Karpas-422 (cell line): ENCODE data around the gene PTPRG. TPM values are rescaled to one million over a fixed set of nuclear protein-coding genes. Genes with fewer than 3 reads are reported as not detected.

Source experiments
- DNase-seq: peaks from one replicate; pipeline ENCODE4 v3.0.0-alpha.2; 2015
- H2AFZ ChIP-seq: fragments of 200-600 bp; sonication (generic); 2 replicates; pipeline ENCODE4 v1.6.1; 2014; ENCODE audit warnings: antibody characterized with exemption, low read length, mixed read lengths
- H3K27ac ChIP-seq: fragments of 200-600 bp; sonication (generic); 2 replicates; pipeline ENCODE4 v1.5.1; 2014; ENCODE audit warnings: mild to moderate bottlenecking, low read length, moderate library complexity
- H3K27me3 ChIP-seq: fragments of 200-600 bp; sonication (generic); 2 replicates; pipeline ENCODE4 v1.6.1; 2014; ENCODE audit warnings: low read length, mixed read lengths
- H3K36me3 ChIP-seq: fragments of 200-600 bp; sonication (generic); 2 replicates; pipeline ENCODE4 v1.6.1; 2014; ENCODE audit warnings: low read length, mixed read lengths; ENCODE audit not compliant: insufficient read depth
- H3K4me1 ChIP-seq: fragments of 200-600 bp; sonication (generic); 2 replicates; pipeline ENCODE4 v1.6.1; 2014; ENCODE audit warnings: mild to moderate bottlenecking, low read length, mixed read lengths
- H3K4me2 ChIP-seq: fragments of 200-600 bp; sonication (generic); 2 replicates; pipeline ENCODE4 v1.6.1; 2014; ENCODE audit warnings: low read length, low read depth, mild to moderate bottlenecking; ENCODE audit not compliant: poor library complexity, severe bottlenecking
- H3K4me3 ChIP-seq: fragments of 200-600 bp; sonication (generic); 2 replicates; pipeline ENCODE4 v1.5.1; 2014; ENCODE audit warnings: mild to moderate bottlenecking, antibody characterized with exemption, low read length, mixed read lengths
- H3K79me2 ChIP-seq: fragments of 200-600 bp; sonication (generic); 2 replicates; pipeline ENCODE4 v1.6.1; 2014; ENCODE audit warnings: mild to moderate bottlenecking, low read length, mixed read lengths
- H3K9ac ChIP-seq: fragments of 200-600 bp; sonication (generic); 2 replicates; pipeline ENCODE4 v1.6.0; 2014; ENCODE audit warnings: low read length
- H3K9me2 ChIP-seq: fragments of 200-600 bp; sonication (generic), shearing (Covaris generic); replicated peaks from 2 replicates; pipeline ENCODE4 v1.6.0; 2014; ENCODE audit warnings: mild to moderate bottlenecking, low read length, moderate library complexity; ENCODE audit not compliant: insufficient read depth
- H3K9me3 ChIP-seq: fragments of 300-700, 200-600 bp; sonication (generic); 2 replicates; pipeline ENCODE4 v1.6.1; 2014; ENCODE audit warnings: low read length, mixed read lengths
- H4K20me1 ChIP-seq: fragments of 200-600 bp; sonication (generic); 2 replicates; pipeline ENCODE4 v1.6.1; 2014; ENCODE audit warnings: mild to moderate bottlenecking, antibody characterized with exemption, low read length, low read depth; ENCODE audit not compliant: insufficient read depth
- total RNA-seq: library from RNA; depleted of rRNA; stranded (reverse); fragments of >200 nt; shearing (Covaris generic); gene quantifications from 2 replicates; pipeline ENCODE4 v1.2.3, GENCODE V29; 2014; ENCODE audit warnings: low replicate concordance

Gene PTPRG
- total RNA-seq, 1 experiment from 2014 or later = not detected

DNA sequence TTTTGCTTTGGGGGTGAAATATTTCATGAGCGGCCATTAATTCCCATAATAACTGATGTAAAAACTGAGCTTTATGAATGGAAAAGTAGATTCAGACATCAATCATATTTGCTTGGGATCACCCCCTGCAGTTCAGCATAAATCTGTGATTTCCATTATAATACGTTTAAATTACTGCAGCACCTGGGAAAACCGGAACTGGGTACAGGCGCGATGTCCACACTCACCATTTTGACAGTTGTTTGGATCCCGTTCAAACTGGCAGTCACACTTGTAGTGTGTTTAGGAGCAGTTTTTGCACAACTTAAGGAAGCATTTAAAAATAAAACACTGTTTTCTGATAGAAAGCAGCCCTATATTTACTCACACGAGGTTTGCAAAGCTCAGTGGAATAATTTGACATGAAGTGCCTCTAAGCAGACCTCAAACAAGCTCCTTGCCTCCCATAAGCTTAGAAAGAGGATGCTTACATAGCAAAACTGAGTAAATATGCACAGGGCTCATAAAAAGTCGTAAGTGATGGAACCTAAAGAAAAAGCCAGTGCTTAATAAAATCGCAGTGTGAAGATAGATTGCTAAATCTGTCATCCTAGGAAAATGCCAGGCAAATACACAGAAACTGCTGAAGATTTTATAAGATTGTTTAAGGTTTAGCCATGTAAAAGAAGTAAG, 377.6 kb downstream of the PTPRG start:
- no peaks in the 10 kb centered on the region for H3K4me1 ChIP-seq
- no peak overlapping the region for H3K27ac ChIP-seq
- no peaks in the 10 kb centered on the region for H3K79me2 ChIP-seq
- no peaks in the 10 kb centered on the region for H3K36me3 ChIP-seq
- no peak overlapping the region for H3K9ac ChIP-seq
- no peaks in the 10 kb centered on the region; the same call in 1 of the 2 replicates for H3K9me3 ChIP-seq
- H3K4me2 ChIP-seq = no peak overlapping the region
- H3K4me3 ChIP-seq = no peak overlapping the region
- H4K20me1 ChIP-seq = no peaks in the 10 kb centered on the region
- H3K9me2 ChIP-seq = no peaks in the 10 kb centered on the region
- DNase-seq = no peak
- H3K27me3 ChIP-seq = no peaks in the 10 kb centered on the region
- H2AFZ ChIP-seq = no peak overlapping the region

DNA sequence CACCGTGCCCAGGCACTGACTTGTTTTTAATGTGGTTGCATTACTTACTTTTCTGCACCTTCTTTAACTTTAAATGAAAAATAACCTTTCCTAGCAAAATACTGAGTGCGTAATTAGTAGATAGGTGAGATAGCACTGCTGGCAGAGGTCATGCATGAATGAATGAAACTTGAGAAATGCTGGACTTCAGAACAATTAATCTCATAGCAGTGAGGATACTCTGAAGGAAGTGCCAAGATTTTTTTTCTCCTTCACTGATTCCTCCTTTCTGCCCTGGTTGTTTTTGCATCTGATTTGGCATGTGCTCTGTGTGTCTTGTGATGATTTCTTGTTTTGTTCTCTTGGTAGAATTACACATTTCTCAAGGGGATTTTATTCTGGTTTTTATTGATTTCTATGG, 378.9 kb downstream of the PTPRG start:
- no peaks in the 10 kb centered on the region for H3K79me2 ChIP-seq
- no peaks in the 10 kb centered on the region for H3K4me1 ChIP-seq
- H3K9me2 ChIP-seq = no peaks in the 10 kb centered on the region
- no peak overlapping the region for H3K4me3 ChIP-seq
- no peak overlapping the region for H3K27ac ChIP-seq
- no peaks in the 10 kb centered on the region for H3K36me3 ChIP-seq
- DNase-seq = no peak
- no peak overlapping the region for H2AFZ ChIP-seq
- no peaks in the 10 kb centered on the region for H3K9me3 ChIP-seq
- no peak overlapping the region for H3K4me2 ChIP-seq
- H4K20me1 ChIP-seq = no peaks in the 10 kb centered on the region
- no peaks in the 10 kb centered on the region for H3K27me3 ChIP-seq
- H3K9ac ChIP-seq = no peak overlapping the region

DNA sequence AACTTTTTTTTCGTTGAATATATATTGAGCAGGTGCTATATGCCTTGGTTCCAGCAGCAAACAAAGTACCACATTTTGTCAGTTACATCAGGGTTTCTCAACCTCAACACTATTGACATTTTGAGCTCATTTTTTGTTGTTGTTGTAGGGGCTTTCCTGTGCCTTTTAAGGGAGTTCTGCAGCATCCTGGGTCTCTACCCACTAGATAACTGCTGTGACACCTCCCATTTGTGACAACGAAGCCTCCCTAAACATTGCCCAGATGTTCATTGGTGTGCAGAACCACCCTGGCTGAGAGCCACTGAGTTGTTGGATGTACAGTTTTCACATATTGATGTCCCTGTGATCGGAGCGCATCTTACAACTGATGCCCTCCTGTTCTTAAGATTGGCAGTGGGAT, 382.6 kb downstream of the PTPRG start:
- Histone ChIP-seq H3K36me3 (no peaks in the 10 kb centered on the region), H3K4me3 (no peak overlapping the region), H3K9ac (no peak overlapping the region), H3K27me3 (no peaks in the 10 kb centered on the region), H3K4me1 (no peaks in the 10 kb centered on the region), H3K27ac (no peak overlapping the region), H3K9me3 (no peaks in the 10 kb centered on the region), H3K79me2 (no peaks in the 10 kb centered on the region), H2AFZ (no peak overlapping the region), H4K20me1 (no peaks in the 10 kb centered on the region), H3K9me2 (no peaks in the 10 kb centered on the region), H3K4me2 (no peak overlapping the region)
- DNase-seq = no peak

DNA sequence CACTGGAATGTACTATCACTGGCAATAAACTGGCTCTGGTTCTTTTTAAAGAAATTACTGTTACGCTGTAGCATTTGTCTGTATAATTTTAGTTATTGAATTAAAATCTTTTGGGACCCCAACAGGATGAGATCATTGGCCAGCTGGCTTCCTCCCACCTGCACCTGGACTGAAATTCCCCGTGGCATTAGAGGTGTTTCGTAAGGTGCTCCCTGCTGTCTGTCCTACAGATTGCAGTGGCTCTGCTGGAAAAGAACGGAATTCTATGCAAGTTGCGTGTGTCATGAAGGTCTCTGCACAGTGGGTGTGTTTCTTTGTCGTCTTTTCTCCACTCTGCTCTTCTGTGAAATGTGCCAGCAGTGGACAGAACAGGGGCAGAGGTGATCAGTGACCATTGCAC, 383.4 kb downstream of the PTPRG start:
- Histone ChIP-seq H4K20me1 (no peaks in the 10 kb centered on the region), H3K79me2 (no peaks in the 10 kb centered on the region), H3K9me2 (no peaks in the 10 kb centered on the region), H3K4me3 (no peak overlapping the region), H3K9ac (no peak overlapping the region), H3K9me3 (no peaks in the 10 kb centered on the region), H3K27me3 (no peaks in the 10 kb centered on the region), H3K4me2 (no peak overlapping the region), H3K36me3 (no peaks in the 10 kb centered on the region), H3K4me1 (no peaks in the 10 kb centered on the region), H3K27ac (no peak overlapping the region), H2AFZ (no peak overlapping the region)
- no peak for DNase-seq

DNA sequence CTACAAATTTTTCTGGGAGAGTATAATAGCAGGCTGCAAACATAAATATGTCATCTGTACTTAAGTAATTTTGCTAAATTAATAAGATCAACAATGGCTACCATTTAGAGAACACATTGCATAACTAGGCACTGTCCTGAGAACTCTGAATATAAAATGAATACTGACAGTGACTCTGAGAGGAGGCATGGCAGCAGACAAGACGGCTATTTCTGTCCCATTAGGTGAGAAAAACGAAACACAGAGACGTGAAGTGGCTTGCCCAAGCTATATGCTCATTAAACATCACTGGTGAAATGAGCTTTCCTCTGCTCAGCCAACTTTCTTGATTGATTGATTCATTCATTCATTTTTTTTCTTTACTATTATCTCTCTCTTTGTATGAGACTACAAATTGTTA, 384.3 kb downstream of the PTPRG start:
- DNase-seq = no peak
- Histone ChIP-seq H3K79me2 (no peaks in the 10 kb centered on the region), H3K9me2 (no peaks in the 10 kb centered on the region), H3K9ac (no peak overlapping the region), H3K9me3 (no peaks in the 10 kb centered on the region), H3K4me3 (no peak overlapping the region), H3K27me3 (no peaks in the 10 kb centered on the region), H4K20me1 (no peaks in the 10 kb centered on the region), H3K4me2 (no peak overlapping the region), H2AFZ (no peak overlapping the region), H3K36me3 (no peaks in the 10 kb centered on the region), H3K4me1 (no peaks in the 10 kb centered on the region), H3K27ac (no peak overlapping the region)

DNA sequence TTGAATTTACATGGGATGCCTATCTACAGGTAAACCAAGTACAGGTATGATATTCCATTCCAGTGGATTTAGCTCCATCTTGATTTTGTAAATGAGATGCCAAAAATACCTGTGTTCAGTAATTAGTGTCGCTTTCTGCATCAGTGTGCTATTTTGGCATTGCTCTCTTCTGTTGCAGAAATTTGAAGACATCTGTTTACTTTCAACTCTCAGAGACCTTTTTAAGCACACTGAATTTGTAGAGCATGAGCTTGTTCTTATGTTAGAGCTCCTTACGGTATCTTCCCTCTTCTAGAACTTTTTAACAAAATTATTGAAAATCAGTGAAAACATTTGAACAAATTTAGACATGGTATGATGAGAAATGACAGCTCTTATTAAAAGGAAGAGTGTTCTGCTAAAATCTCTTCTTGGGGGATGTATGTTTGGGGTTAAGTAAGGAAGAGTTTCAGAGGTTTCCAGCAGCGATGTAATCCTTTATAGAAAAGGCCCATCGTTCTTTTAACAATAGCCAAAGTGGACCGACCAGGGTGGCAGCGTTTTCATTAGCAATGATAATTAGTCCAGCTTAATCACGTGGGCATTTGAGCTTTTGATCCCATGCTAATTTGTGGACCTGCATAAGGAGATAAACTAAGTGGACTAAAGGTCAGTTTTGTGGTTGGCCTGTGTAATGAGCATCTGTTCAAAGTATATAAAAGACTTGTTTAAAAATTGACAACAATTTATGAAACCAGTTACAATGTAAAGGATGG, 385.4 kb downstream of the PTPRG start:
- Histone ChIP-seq H3K27me3 (no peaks in the 10 kb centered on the region), H3K4me1 (no peaks in the 10 kb centered on the region), H3K27ac (no peak overlapping the region), H3K9me2 (no peaks in the 10 kb centered on the region), H3K9me3 (no peaks in the 10 kb centered on the region), H3K36me3 (no peaks in the 10 kb centered on the region), H2AFZ (no peak overlapping the region), H3K4me2 (no peak overlapping the region), H4K20me1 (no peaks in the 10 kb centered on the region), H3K4me3 (no peak overlapping the region), H3K9ac (no peak overlapping the region), H3K79me2 (no peaks in the 10 kb centered on the region)
- DNase-seq = no peak

DNA sequence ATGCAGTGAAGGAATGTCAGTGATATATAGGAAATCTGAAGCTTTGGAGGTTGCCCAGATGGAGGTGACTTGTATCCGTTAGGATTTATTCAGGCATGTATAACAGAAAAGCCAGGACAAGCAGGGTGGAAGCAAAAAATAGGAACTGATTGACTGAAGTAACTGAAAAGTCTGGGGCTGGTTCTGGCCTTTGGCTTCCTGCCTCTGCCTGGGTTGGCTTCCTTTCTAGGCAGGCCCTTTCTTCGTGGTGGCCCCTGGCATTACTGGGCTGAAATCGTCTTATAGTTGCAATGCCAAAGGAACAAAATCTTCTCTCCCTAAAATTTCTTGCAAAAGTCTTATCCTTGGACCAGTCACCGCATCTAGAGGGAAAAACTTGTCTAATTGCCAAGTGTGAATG, 386.1 kb downstream of the PTPRG start:
- H3K4me3 ChIP-seq = no peak overlapping the region
- H3K9ac ChIP-seq = no peak overlapping the region
- H3K27me3 ChIP-seq = no peaks in the 10 kb centered on the region
- no peak overlapping the region for H3K27ac ChIP-seq
- no peaks in the 10 kb centered on the region for H3K4me1 ChIP-seq
- H3K4me2 ChIP-seq = no peak overlapping the region
- no peaks in the 10 kb centered on the region for H3K36me3 ChIP-seq
- H3K9me3 ChIP-seq = no peaks in the 10 kb centered on the region
- no peaks in the 10 kb centered on the region for H4K20me1 ChIP-seq
- no peaks in the 10 kb centered on the region for H3K9me2 ChIP-seq
- no peak overlapping the region for H2AFZ ChIP-seq
- DNase-seq = no peak
- H3K79me2 ChIP-seq = no peaks in the 10 kb centered on the region

DNA sequence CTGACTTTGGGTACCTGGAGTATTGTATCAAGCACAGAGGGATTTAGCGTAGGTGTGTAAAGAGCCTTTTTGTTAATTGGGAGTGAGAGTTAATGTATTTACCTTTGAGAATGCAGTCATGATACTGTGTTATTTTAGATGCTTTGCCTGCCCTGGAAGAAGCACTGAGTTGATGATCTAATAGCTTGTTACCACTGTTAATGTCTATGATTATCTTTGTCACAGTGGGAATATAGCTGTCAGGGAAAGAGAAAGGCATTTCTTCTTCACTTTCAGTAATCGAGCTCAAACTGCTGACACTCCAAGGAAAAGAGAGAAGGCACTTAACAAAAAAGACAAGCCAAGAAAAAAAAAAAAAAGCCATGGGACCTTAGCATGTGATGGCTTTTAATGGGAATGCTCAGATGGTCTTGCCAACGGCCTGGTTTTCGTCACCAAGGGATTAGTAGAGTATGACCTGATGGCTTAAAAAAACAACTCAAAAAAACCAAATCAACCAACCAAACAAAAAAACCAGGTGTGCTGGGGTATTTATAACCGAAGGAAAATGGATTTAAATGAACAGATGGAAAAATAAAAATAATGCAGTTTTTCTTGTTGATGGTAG, 387.4 kb downstream of the PTPRG start:
- H2AFZ ChIP-seq = no peak overlapping the region
- H3K4me2 ChIP-seq = no peak overlapping the region
- H3K27ac ChIP-seq = no peak overlapping the region
- no peaks in the 10 kb centered on the region for H3K9me2 ChIP-seq
- no peaks in the 10 kb centered on the region for H4K20me1 ChIP-seq
- no peaks in the 10 kb centered on the region for H3K27me3 ChIP-seq
- H3K79me2 ChIP-seq = no peaks in the 10 kb centered on the region
- no peaks in the 10 kb centered on the region for H3K36me3 ChIP-seq
- H3K4me1 ChIP-seq = no peaks in the 10 kb centered on the region
- H3K9ac ChIP-seq = no peak overlapping the region
- no peak overlapping the region for H3K4me3 ChIP-seq
- no peak for DNase-seq
- no peaks in the 10 kb centered on the region for H3K9me3 ChIP-seq
